ENCODE results near the gene COX6B1.
A peak's percentile ranks its signal among the peaks of the same experiment; 100 is the strongest.
"Not testable (repeated sequence)": the region's sequence is repeated elsewhere in the genome, so short reads cannot be mapped to it uniquely, and the experiment has no call there.

COX6B1 gene

GRCh38 chr19:35648017-35648961, at the start of gene COX6B1:
Gene COX6B1, plus strand, starts transcription at chr19:35648323. Its CDS starts 2,921 bp downstream, at chr19:35651244.
- DNase-seq, result peak; percentile 98

DNA sequence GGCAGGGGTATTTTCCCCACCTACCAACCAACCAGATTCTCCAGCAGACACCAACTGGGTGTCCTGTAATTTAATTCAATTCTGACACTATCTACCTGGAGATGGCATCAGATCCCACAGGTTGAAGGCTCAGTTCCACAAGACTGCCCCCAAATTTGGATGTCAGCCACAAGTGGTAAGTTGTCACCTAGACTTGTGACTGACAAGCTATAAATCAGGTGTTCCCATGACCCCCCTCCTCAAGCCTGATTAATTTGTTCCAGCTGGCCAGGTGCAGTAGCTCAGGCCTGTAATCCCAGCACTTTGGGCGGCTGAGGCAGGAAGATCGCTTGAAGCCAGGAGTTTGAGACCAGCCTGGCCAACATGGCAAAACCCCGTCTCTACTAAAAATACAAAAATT, 46.2 kb upstream of the COX6B1 start:
- DNase-seq, result no peak

DNA sequence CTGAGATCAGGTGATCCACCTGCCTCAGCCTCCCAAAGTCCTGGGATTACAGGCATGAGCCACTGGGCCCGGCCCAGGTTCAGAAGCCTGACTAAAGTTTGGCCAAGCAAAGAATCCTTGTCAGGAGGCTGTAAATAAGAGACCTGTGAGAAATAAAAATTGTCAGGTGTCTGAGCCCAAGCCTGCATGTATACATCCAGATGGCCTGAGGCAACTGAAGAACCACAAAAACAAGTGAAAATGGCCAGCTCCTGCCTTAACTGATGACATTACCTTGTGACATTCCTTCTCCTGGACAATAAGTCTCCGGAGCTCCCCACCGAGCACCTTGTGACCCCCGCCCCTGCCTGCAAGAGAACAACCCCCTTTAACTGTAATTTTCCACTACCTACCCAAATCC, 43.7 kb upstream of the COX6B1 start:
- DNase-seq, result not testable (repeated sequence)

DNA sequence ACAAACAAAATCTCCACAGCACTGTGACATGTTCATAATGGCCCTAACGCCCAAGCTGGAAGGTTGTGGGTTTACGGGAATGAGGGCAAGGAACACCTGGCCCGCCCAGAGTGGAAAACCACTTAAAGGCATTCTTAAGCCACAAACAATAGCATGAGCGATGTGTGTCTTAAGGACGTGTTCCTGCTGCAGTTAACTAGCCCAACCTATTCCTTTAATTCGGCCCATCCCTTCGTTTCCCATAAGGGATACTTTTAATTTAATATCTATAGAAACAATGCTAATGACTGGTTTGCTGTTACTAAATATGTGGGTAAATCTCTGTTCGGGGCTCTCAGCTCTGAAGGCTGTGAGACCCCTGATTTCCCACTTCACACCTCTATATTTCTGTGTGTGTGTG, 41.0 kb upstream of the COX6B1 start:
- not testable (repeated sequence) for DNase-seq

DNA sequence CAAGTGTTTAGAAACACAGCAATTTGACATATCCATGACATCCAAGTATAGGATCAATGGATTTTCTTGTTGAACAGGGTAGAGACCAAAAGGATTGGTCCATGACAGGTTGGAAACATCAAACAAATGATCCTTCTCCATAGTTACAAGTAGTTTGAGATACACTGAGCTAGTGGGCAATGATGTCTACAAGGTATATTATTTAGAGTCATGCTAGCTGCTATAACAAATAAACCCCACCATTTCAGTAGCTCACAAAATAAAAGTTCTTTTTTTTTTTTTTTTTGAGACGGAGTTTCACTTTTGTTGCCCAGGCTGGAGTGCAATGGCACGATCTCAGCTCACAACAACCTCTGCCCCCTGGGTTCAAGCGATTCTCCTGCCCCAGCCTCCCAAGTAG, 40.5 kb upstream of the COX6B1 start:
- DNase-seq, result no peak

GRCh38 chr19:35608251-35608650, 39.9 kb upstream of the COX6B1 start:
- DNase-seq, result no peak

- DNase-seq, result no peak
These were observed 38.2 kb upstream of the COX6B1 start for GRCh38 chr19:35609851-35610353.

GRCh38 chr19:35612224-35612558, 35.9 kb upstream of the COX6B1 start:
- DNase-seq, result no peak

DNA sequence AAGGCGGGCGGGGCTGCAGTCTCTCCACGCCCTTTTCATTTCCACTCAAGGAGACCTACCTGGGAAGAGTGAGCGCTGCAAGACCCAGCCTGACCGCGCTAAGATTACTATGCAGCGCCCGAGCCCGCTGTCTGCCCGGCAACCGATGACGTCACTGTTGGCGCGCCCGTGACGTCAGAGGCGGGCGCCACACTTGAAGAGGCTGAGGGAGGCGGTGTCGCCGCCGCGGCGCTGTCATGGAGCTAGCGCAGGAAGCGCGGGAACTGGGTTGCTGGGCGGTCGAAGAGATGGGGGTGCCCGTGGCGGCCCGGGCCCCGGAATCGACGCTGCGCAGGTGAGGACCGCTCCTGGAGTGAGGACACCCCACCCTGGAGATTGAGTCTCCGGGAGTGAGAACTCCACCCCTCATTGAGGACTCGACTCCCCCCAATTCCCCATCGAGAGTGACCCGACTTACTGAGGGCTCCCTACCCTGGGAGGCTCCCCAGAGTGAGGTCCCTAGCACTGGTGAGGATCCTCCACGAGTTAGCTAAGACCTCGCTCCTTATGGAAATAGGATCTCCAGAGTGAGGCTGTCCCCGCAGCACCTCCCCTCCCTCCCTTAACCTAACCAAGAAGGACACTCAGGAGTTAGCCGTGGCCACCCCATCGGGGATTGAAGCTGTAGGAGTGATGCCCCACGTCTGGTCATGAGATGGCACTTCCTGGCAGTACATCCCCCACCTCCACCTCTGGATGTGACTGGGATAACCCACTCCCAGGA, 35.4 kb upstream of the COX6B1 start, which contains the start of gene HAUS5:
TSS of gene HAUS5 (plus strand) at position 177 of the 763 bp plus-strand sequence. CDS start at position 237, 60 bp downstream.
- peak; percentile 97 for DNase-seq

DNA sequence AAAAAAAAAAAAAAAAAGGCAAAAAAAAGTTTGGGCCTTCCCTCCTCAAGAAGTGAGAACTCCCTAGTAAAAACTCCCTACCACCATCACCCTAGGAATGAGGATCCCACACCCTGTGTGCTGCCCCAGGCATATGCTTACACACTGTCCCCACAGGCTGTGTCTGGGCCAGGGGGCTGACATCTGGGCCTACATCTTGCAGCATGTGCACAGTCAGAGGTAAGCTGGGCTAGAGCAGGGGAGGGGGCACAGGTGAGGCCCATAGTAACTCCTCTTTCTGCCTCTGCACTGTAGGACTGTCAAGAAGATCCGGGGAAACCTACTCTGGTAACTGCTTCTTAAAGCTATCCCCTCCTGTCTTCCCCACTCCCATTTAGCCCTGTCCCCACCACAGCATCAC, 34.5 kb upstream of the COX6B1 start:
- DNase-seq, result no peak

DNA sequence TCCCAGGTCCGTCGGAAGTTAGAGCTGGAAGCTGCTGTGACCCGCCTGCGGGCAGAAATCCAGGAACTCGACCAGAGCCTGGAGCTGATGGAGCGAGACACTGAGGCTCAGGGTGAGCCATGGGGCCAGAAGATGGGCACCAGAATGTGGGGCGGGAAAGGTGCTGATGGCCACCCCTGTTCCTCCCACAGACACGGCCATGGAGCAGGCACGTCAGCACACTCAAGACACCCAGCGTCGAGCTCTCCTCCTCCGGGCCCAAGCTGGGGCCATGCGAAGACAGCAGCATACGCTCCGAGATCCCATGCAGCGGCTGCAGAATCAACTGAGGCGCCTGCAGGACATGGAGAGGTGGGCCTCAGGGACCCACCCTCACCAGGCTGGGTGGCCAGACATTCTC, 33.1 kb upstream of the COX6B1 start:
- no peak for DNase-seq

DNA sequence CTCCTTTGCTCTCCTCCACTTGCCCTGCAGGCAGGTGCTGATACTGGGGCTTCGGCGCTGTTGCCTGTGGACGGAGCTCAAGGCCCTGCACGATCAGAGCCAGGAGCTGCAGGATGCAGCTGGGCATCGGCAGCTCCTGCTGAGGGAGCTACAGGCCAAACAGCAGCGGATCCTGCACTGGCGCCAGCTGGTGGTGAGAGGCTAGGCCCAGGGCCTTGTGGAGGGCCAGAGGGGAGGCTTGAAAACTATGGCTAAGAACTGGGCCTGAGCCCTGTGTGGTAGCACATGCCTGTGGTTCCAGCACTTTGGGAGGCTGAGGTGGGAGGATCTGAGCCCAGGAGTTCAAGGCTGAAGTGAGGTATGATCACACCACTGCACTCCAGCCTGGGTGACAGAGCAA, 29.3 kb upstream of the COX6B1 start:
- DNase-seq, result no peak

DNA sequence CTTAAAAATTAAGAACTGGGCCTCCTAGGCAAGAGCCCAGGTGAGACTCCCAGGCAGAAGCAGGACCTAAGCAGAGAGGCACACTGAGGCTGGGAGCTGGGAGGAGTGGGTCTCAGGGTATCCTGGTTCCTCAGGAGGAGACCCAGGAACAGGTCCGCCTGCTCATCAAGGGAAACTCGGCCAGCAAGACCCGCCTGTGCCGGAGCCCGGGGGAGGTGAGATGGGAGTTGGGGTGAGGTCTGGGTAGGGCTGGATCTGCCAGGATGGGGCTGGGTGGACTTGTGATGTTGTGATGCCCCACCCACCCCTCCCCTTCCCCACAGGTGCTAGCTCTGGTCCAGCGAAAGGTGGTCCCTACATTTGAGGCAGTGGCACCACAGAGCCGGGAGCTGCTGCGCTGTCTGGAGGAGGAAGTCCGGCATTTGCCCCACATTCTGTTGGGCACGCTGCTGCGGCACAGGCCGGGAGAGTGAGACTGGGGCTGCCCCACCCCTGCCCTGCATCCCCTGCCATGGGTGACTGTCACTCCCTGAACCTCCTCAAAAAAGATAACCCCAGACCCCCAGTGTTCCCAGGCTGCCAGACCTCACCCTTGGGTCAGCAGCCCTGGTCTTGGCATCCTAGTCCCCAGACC, 28.7 kb upstream of the COX6B1 start:
- DNase-seq, result no peak

- DNase-seq, result no peak
These were observed 28.1 kb upstream of the COX6B1 start for GRCh38 chr19:35620001-35620400.

GRCh38 chr19:35621708-35622107, 26.4 kb upstream of the COX6B1 start:
- no peak for DNase-seq

- DNase-seq, result no peak
These were observed 25.4 kb upstream of the COX6B1 start for GRCh38 chr19:35622750-35623149.

GRCh38 chr19:35623327-35624010, 24.7 kb upstream of the COX6B1 start:
- no peak for DNase-seq

DNA sequence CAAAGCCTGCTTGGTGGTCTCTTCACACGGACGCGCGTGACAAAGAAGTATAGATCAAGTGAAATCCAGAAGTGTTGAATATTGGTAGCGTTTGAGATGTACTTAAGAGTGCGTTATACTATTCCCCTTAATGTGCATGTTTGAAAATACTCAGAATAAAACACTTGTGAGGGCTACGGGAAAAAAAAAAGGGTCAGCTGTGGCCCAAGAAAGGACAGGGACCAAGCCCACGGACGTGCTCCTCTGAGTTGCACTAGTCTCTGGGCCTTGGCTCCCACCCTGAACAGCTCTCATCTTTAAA, 19.9 kb upstream of the COX6B1 start:
- no peak for DNase-seq

DNA sequence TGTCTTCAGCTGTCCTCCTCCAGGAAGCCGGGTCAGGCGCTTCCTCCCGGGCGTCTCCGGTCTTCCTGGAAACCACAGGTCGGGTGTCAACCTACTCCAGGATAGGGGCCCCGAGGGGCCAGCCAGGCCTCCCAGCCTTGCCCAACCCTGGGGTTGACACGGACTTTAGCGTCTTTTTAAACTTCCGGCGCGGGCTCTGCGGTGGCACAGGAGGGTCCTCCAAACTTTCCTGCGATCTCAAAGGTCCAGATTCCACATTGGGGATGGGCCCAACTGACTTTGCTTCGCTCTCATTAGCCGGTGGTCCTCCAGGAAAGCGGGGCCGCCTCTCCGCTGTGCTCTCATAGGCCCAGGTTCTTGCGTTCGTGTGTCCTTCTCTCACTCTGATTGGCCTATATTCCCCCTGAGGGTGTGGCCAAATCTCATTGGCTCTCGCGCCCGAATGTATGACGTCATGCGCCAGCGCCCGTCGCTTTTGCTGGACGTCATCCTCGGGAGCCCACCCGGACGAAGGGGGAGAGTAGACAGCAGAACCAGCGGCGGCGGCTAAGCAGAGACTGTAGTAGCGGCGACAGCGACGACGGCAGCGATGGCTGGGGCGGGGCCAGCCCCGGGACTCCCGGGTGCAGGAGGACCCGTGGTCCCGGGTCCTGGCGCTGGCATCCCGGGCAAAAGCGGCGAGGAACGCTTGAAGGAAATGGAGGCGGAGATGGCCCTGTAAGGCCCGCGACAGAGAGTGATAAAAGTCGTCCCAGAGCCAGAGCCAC, 19.4 kb upstream of the COX6B1 start, which contains the start of gene RBM42:
TSS of gene RBM42 (plus strand) at position 472 of the 767 bp plus-strand sequence. CDS start at position 590, 118 bp downstream.
- peak; percentile 100 for DNase-seq

- DNase-seq, result no peak
These were observed 18.8 kb upstream of the COX6B1 start for GRCh38 chr19:35629332-35629633.

GRCh38 chr19:35633727-35634440, 14.2 kb upstream of the COX6B1 start:
- no peak for DNase-seq

Measured in eye (tissue), 1 donor.